ENCODE measurements around the gene GATA6. TPM values are rescaled to one million over a fixed set of nuclear protein-coding genes. Genes with fewer than 3 reads are reported as not detected.
"Not testable (repeated sequence)": the region's sequence is repeated elsewhere in the genome, so short reads cannot be mapped to it uniquely, and the experiment has no call there.

Gene GATA6
- polyA plus RNA-seq, 6 donors from 2014 or later = not detected

DNA sequence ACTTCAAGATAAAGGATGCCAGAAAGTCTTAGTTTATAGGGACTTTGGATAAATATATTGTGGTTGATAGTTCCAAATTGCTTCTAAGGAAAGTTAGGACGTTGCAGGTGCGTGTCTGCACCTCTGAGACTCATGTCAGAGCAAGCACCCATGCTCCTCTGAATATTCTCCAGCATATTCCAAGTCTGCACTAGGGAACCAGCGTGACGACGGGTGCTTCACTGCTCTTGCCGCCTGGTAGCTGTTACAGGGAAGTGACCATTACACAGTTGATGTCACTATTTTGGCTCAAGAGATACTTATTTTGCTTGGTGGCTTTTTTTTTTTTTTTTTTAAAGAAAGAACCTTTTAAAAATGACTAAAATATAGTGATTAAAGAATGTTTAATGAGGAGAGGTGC lies 35.6 kb downstream of the GATA6 start:
- H3K9me3 Mint-ChIP-seq = peaks cover 0 to 6% (median 0%) of the 10 kb centered on the region in 7 donors
- ATAC-seq (ENCODE audit: low read depth in 2 of 2) (no peak), DNase-seq (no peak)
- H3K27me3 Mint-ChIP-seq = peaks cover 0 to 17% (median 13%) of the 10 kb centered on the region in 3 donors
- no peak overlapping the region for H3K4me3 Mint-ChIP-seq
- peaks cover 0 to 6% of the 10 kb centered on the region in 2 donors for H3K36me3 Mint-ChIP-seq
- H3K4me1 Mint-ChIP-seq = no peaks in the 10 kb centered on the region
- H3K27ac Mint-ChIP-seq = no peak overlapping the region

DNA sequence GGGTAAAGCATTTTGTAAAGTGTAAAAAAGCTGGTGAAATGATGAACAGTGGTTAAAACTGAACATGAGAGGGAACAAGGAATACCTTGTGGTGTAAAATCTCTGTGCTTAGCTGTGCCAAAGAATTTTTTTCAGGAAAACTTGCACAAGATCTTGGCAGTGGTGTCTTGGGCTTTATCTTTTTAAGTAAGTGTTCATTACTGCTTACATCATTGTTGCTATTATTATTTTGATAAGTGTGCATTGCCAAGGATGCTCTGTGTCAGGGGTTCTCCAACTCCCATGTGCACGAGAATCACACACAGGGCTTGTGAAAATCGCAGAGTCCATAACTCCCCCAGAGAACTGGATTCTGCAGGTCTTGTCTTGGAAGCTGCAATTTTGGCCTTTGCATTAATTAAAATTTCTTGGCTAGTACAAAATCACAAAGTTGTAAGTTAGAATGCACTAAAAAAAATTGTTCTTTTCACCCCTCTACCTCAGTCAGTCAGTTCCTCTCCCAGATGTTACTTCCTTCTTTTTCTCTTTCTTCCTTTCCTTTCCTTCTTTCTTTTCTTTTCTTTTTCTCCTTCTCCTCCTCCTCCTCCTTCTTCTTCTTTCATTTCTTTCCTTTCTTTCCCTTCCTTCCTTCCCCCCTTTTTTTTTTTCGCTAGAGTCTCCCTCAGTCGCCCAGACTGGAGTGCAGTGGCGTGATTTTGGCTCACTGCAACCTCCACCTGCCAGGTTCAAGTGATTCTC lies 37.8 kb downstream of the GATA6 start:
- Mint-ChIP-seq H3K4me3 (no peak overlapping the region), H3K27ac (no peak overlapping the region), H3K9me3 (peaks cover 0 to 6% (median 0%) of the 10 kb centered on the region in 7 donors), H3K27me3 (peaks cover 0 to 17% (median 13%) of the 10 kb centered on the region in 3 donors), H3K4me1 (no peaks in the 10 kb centered on the region), H3K36me3 (peaks cover 0 to 6% of the 10 kb centered on the region in 2 donors)
- DNase-seq (no peak), ATAC-seq (ENCODE audit: low read depth in 2 of 2) (no peak)

DNA sequence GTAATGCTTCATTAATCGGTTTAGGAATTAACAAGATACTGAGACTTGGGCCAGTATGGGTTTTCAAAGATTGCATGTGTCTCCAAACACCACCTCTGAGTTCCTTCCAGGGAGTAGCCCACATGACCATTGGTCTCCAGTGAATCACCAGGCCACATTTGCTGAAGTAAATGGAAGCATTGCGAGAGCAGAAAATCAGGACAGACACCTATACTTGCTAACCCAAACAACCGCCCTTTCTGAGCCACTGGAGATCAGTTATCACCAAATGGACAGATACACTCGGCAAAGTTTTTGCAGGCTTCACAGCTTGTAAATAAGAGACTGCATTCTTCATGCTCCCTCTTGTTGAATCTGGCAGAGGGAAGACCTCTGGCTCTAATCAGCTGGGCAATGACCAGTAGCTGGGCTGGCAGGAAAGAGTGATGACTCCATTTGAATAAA lies 40.9 kb downstream of the GATA6 start:
- DNase-seq (no peak), ATAC-seq (ENCODE audit: low read depth in 2 of 2) (no peak)
- Mint-ChIP-seq H3K4me1 (no peaks in the 10 kb centered on the region), H3K27me3 (no peaks in the 10 kb centered on the region), H3K27ac (no peak overlapping the region), H3K36me3 (peaks cover 0 to 6% of the 10 kb centered on the region in 2 donors), H3K9me3 (no peaks in the 10 kb centered on the region), H3K4me3 (no peak overlapping the region)

DNA sequence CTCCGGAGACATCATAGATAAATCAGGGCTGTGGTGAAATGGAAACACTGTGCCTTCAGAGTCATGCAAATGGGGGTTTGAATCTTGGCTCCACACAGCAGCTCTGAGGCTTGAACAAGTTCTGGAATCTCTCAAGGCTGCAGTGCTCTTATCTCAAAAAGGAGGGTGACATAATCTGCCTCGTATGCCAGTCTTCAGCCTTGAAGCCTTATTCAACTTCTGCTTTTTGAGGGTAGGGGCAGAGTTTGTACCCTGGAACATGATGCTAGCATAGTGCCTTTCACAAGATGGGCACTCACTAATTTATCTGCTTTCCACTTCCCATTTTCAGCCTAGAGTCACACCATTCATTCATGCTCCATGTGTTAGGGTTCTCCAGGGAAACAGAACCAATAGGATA lies 42.3 kb downstream of the GATA6 start:
- no peak for ATAC-seq (ENCODE audit: low read depth in 2 of 2)
- Mint-ChIP-seq H3K27me3 (no peaks in the 10 kb centered on the region), H3K36me3 (peaks cover 0 to 6% of the 10 kb centered on the region in 2 donors)

DNA sequence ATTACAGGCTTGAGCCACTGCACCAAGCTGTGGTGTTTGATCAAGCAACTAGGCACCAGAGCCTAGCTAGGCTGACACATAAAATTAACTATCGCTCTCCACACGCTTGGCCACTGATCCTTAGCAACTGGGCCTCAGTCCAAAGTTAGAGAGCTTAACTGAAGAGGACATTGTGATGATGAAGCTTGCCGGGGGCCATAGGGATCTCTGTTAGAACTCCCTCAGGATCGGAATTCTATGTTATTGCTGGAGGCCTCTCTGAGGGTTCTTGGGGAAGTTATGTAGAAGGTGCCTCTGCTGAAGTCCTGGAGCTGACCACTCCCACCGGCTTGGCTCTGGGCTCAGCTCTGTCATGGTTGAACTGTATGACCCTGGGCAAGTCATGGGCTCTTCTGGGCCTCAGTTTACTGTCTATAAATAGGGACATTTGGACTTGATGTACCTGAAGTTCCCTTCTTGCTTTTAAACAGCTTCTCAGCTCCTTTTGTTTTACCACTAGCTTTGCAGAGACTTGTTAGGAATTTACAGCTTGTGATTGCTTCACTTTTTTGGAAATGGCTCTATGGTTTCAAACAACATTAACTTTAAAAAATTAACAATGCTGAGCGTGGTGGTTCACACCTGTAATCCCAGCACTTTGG lies 44.1 kb downstream of the GATA6 start:
- ATAC-seq (ENCODE audit: low read depth in 2 of 2) = no peak
- Mint-ChIP-seq H3K4me3 (no peak overlapping the region), H3K27ac (peak overlapping the region in 1 of 6 donors; percentile 44), H3K9me3 (peaks cover 0 to 3% (median 0%) of the 10 kb centered on the region in 7 donors), H3K4me1 (no peaks in the 10 kb centered on the region), H3K27me3 (peaks cover 0 to 1% (median 0%) of the 10 kb centered on the region in 3 donors), H3K36me3 (peaks cover 0 to under 1% of the 10 kb centered on the region in 2 donors)
- DNase-seq = no peak

More for the DNA sequence above, 42.3 kb downstream of the GATA6 start:
- Mint-ChIP-seq H3K27ac (no peak overlapping the region), H3K4me3 (no peak overlapping the region), H3K4me1 (no peaks in the 10 kb centered on the region), H3K9me3 (peaks cover 0 to under 1% (median 0%) of the 10 kb centered on the region in 7 donors)
- DNase-seq = no peak

DNA sequence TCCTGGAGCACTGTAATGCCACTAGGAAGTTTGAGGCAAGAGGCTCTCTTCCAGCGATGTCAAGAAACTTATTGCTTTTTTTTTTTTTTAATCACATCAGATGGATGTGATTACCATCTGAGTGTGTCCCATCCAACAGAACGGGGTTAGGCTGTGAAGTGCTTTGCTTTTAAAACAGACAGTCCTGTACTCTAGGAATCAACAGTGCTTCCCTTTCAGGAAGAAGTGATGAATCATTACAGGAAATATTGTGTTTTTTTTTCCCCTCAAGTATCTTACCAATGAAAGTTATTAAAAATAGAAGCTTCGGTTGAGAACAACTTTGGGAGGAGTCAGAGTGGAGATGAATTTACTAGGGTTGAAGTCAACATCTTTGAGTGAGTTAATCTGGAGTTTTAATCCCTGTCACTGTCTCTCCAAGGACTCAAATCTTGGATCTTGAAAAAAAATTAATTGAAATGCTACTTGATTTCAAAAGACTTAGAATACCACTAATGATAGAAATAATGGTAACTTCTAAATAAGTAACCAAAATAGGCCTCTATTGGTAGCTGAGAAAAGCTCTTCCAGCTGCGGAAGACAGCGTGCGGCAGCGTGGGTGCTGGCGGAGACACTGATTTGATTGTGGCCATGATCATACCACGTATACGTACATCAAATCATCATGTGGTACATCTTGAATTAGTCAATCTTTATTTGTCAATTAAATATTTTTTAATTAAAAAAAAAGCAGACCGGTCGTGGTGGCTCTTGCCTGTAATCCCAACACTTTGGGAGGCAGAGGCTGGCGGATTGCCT lies 45.5 kb downstream of the GATA6 start:
- no peak for ATAC-seq (ENCODE audit: low read depth in 2 of 2)
- H3K4me1 Mint-ChIP-seq = no peaks in the 10 kb centered on the region
- H3K9me3 Mint-ChIP-seq = peaks cover 0 to 3% (median 0%) of the 10 kb centered on the region in 7 donors
- H3K27me3 Mint-ChIP-seq = peaks cover 0 to 4% (median 0%) of the 10 kb centered on the region in 3 donors
- no peak overlapping the region for H3K27ac Mint-ChIP-seq
- no peak overlapping the region for H3K4me3 Mint-ChIP-seq
- no peak for DNase-seq
- H3K36me3 Mint-ChIP-seq = no peaks in the 10 kb centered on the region

DNA sequence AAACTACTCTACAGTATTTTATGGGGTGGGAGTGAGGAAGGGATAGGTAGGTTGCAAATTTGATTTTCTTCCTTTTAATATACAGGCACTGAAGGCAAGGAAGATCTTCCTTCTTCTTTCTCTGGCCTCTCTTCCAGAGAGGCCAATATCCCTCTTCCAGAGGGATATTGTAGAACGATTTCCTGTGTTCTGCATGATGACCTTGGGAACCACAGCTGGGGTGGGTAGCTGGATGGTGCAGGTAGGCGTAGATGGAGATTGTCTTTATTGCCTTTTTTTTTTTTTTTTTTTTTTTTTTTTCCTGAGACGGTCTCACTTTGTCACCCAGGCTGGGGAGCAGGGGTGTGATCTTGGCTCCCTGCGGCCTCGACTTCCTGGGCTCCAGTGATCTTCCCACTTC lies 49.4 kb downstream of the GATA6 start:
- Mint-ChIP-seq H3K9me3 (peaks cover 0 to 7% (median 2%) of the 10 kb centered on the region in 7 donors), H3K4me3 (no peak overlapping the region)
- DNase-seq = no peak

DNA sequence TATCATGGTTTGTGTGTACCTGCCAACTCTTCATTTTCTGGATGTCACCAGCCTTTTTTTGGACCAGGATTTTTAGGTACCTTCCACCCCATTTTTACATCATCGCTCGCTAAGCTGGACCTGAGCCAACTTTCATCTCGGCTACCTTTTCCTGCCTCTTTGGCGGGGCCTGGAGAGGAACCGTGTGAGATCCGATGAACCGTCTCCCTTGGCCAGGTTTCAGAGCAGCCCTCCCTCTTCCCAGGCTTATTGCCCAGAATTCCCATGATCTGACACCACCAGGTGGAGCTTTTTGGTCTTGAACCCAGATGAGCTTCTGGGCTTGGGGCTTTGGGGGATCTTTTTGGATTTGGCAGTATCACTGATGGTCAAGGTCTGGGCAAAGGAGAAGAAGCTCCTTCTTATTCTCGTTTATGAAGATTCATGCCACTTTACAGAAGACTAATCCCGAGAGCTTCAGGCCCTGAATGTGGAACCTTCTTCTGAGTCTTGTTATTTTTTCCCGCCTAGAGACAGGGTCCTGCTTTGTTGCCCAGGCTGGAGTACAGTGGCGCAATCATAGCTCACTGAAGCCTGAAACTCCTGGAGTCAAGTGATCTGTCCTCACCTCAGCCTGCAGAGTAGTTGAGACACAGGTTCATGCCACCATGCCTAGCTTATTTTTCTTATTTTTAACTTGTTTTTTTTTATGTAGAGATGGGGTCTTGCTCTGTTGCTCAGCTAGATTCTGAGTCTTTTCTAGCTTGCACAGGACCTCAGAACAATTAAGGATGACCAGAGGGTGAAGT lies 50.4 kb downstream of the GATA6 start:
- Mint-ChIP-seq H3K9me3 (peaks cover 0 to 7% (median 2%) of the 10 kb centered on the region in 7 donors), H3K36me3 (no peaks in the 10 kb centered on the region), H3K4me3 (peak overlapping the region in 2 of 8 donors; percentile 15 to 42), H3K4me1 (no peaks in the 10 kb centered on the region), H3K27me3 (peaks cover 0 to 5% (median 4%) of the 10 kb centered on the region in 3 donors), H3K27ac (peak overlapping the region in 1 of 6 donors; percentile 66)
- DNase-seq (no peak), ATAC-seq (ENCODE audit: low read depth in 2 of 2) (no peak)

More for the DNA sequence above, 49.4 kb downstream of the GATA6 start:
- H3K4me1 Mint-ChIP-seq = no peaks in the 10 kb centered on the region
- no peak for ATAC-seq (ENCODE audit: low read depth in 2 of 2)
- H3K27ac Mint-ChIP-seq = no peak overlapping the region
- H3K36me3 Mint-ChIP-seq = no peaks in the 10 kb centered on the region
- H3K27me3 Mint-ChIP-seq = peaks cover 0 to 5% (median 4%) of the 10 kb centered on the region in 3 donors

DNA sequence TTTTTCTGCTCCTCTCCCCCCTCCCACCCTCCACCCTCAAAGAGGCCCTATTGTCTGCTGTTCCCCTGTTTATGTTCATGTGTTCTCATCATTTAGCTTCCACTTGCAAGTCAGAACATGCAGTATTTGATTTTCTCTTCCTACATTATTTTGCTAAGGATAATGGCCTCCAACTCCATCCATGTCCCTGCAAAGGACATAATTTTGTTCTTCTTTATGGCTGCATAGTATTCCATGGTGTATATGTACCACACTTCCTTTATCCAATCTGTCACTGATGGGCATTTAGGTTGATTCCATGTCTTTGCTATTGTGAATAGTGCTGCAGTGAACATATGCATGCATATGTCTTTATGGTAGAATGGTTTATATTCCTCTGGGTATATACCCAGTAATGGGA lies 51.2 kb downstream of the GATA6 start:
- H3K27me3 Mint-ChIP-seq, H3K9me3 Mint-ChIP-seq: not testable (repeated sequence)

DNA sequence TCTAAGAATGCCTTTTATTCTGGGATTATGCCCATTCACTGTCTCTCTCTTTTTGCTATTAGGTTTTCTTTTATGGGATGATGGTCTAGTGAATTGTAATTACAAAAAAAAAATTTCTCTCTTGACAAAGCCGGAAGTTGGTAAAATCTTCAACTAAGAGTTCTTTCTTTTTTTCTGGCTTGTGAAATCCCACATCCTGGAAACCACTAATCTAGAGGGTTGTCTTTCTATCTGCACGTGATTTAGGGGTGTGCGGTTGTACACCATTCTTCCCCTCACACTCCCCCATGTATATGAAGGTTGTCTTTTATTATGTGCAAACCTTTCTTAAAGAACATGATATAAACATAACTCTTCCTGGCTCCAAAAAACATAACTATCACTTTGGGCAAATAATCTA lies 52.0 kb downstream of the GATA6 start:
- Mint-ChIP-seq H3K27me3 (peaks cover 0 to 5% (median 4%) of the 10 kb centered on the region in 3 donors), H3K4me3 (no peak overlapping the region), H3K27ac (no peak overlapping the region), H3K9me3 (peaks cover 0 to 7% (median 2%) of the 10 kb centered on the region in 7 donors), H3K4me1 (no peaks in the 10 kb centered on the region), H3K36me3 (no peaks in the 10 kb centered on the region)
- DNase-seq = no peak
- no peak for ATAC-seq (ENCODE audit: low read depth in 2 of 2)

More for the DNA sequence above, 51.2 kb downstream of the GATA6 start:
- not testable (repeated sequence) for H3K4me1 Mint-ChIP-seq; H3K27ac Mint-ChIP-seq; DNase-seq; ATAC-seq (ENCODE audit: low read depth in 2 of 2); H3K36me3 Mint-ChIP-seq; H3K4me3 Mint-ChIP-seq

DNA sequence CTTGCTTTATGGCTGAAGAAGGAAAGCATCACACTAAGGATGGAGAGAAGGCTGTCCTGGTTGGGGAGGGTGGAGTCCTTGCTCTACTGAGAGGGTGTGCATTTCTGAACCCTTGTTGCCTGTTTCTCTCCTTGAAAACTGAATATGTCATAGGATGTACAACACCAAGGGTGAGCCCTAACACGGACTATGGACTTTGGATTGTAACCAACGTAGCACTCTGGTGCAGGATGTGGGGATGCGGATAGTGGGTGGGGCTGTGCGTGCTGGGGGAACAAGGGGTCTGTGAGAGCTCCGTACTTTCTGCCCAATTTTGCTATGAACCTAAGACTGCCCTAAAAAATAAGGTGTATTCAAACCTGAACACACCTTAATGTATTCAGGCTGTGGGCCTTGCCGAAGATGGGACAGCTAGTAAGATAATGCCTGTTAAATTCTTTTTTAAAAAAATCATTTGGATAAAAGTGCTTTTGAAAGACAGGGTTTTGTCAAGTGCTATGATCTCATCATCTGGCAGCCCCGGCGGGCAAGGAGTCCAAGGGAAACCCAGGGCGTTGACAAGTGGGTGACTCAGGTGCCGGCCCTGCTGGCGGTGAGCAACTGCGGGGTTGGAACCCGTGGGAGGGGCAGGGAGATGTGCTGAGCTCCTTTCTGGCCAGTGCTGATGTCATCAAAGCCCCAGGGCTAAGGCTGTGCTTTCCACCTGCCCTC lies 54.0 kb downstream of the GATA6 start:
- ATAC-seq (ENCODE audit: low read depth in 2 of 2) = no peak
- peaks cover 0 to 5% (median 4%) of the 10 kb centered on the region in 7 donors for H3K9me3 Mint-ChIP-seq
- no peaks in the 10 kb centered on the region for H3K4me1 Mint-ChIP-seq
- no peak overlapping the region for H3K4me3 Mint-ChIP-seq
- no peak overlapping the region for H3K27ac Mint-ChIP-seq
- peaks cover 0 to 5% (median 3%) of the 10 kb centered on the region in 3 donors for H3K27me3 Mint-ChIP-seq
- no peak for DNase-seq
- no peaks in the 10 kb centered on the region for H3K36me3 Mint-ChIP-seq

DNA sequence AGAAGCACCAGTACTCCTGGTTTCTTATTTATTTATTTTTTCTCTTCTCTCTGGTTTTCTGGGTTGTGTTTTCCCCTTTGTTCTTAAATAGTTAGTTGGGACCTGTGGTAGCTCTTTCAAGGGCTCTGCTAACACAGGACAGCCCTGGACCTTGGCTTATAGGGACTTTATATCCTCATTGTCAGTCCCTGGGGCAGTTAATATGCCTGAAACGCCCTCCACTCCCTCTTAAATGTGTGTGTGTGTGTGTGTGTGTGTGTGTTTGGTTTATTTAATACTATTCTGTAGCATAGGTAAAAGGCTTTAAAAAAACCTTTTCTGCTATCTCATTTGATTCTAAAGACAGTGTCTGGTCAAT lies 54.6 kb downstream of the GATA6 start:
- DNase-seq = no peak
- H3K27me3 Mint-ChIP-seq = peaks cover 0 to 5% (median 2%) of the 10 kb centered on the region in 3 donors
- no peak for ATAC-seq (ENCODE audit: low read depth in 2 of 2)
- H3K4me1 Mint-ChIP-seq = no peaks in the 10 kb centered on the region
- H3K27ac Mint-ChIP-seq = peak overlapping the region in 1 of 6 donors; percentile 50
- no peaks in the 10 kb centered on the region for H3K36me3 Mint-ChIP-seq
- peaks cover 0 to 5% (median 4%) of the 10 kb centered on the region in 7 donors for H3K9me3 Mint-ChIP-seq
- no peak overlapping the region for H3K4me3 Mint-ChIP-seq
